Memory B cell (primary cell): ENCODE data around the gene ARHGEF25.
"Not testable (repeated sequence)": the region's sequence is repeated elsewhere in the genome, so short reads cannot be mapped to it uniquely, and the experiment has no call there.

Experiments
- ATAC-seq: fragments of 150-1000 bp; cut with Tn5 transposase; 2 replicates; pipeline ENCODE4 v1.10.0; 2021; ENCODE audit warnings: low read depth, mild to moderate bottlenecking, moderate library complexity
- DNase-seq, 2 donors: peaks; one replicate each; pipeline ENCODE4 v3.0.0; 2022; ENCODE audit warnings: low spot score in 2 of 2
- H3K27ac Mint-ChIP-seq: one replicate; pipeline ENCODE4 v1.8.0; 2022; ENCODE audit warnings: mild to moderate bottlenecking, moderate library complexity, mixed read lengths
- H3K27me3 Mint-ChIP-seq: one replicate; pipeline ENCODE4 v1.8.0; 2022; ENCODE audit warnings: mixed read lengths
- H3K36me3 Mint-ChIP-seq: one replicate; pipeline ENCODE4 v1.8.0; 2022; ENCODE audit warnings: mild to moderate bottlenecking, mixed read lengths
- H3K4me1 Mint-ChIP-seq: one replicate; pipeline ENCODE4 v1.8.0; 2022; ENCODE audit warnings: mixed read lengths
- H3K4me3 Mint-ChIP-seq: one replicate; pipeline ENCODE4 v1.8.0; 2022; ENCODE audit warnings: mild to moderate bottlenecking, moderate library complexity, mixed read lengths
- H3K9me3 Mint-ChIP-seq: one replicate; pipeline ENCODE4 v1.8.0; 2022; ENCODE audit warnings: mixed read lengths

ARHGEF25 gene

DNA sequence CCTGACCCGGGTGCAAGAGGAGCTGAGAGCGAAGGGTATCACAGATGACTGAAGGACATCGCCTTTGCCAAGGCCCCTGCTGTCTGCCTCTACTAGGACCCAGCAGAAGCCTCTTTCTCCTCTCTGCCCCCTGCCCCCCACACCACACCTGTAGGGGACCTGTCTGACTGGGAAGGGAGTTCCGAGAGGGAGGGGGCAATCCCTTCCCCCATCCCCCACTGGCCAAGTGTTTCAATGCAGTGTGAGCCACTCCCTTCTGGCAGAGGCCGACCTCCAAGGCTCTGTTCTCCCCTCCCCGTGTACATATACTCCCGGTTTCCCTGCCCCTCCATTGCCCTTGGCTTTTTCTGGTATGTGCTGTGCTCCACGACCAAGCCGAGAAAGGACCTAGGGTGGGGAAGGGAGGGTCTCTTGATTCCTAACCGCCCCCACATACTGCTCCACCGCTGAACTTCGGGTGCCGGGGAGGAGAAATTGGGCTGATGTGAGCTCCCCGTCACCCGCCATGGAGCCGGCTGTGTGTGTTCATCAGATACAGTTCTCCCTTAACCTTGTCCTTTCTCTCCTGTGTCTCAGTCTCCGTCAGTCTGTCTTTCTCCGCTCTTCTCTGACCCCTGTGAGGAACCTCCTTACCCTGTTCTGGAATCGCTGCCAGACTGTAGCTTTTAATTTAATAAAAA lies 2.0 kb upstream of the ARHGEF25 start:
- no peak overlapping the region for H3K27ac Mint-ChIP-seq
- H3K4me3 Mint-ChIP-seq: no peak overlapping the region
- ATAC-seq (no peak), DNase-seq (no peak)
- peaks cover 23% of the 10 kb centered on the region for H3K27me3 Mint-ChIP-seq
- no peaks in the 10 kb centered on the region for H3K36me3 Mint-ChIP-seq
- H3K9me3 Mint-ChIP-seq: no peaks in the 10 kb centered on the region
- H3K4me1 Mint-ChIP-seq: peaks cover 17% of the 10 kb centered on the region

GRCh38 chr12:57609781-57610553 lies 1.3 kb upstream of the ARHGEF25 start:
- Mint-ChIP-seq H3K9me3 (no peaks in the 10 kb centered on the region), H3K4me1 (peaks cover 20% of the 10 kb centered on the region), H3K36me3 (no peaks in the 10 kb centered on the region), H3K4me3 (peak overlapping the region; percentile 67), H3K27me3 (peaks cover 21% of the 10 kb centered on the region), H3K27ac (no peak overlapping the region)
- ATAC-seq (no peak), DNase-seq (no peak)

GRCh38 chr12:57610554-57611107 lies 604 bp upstream of the ARHGEF25 start:
- peaks cover 21% of the 10 kb centered on the region for H3K27me3 Mint-ChIP-seq
- no peaks in the 10 kb centered on the region for H3K9me3 Mint-ChIP-seq
- H3K36me3 Mint-ChIP-seq: no peaks in the 10 kb centered on the region
- peak overlapping the region; percentile 80 for H3K4me3 Mint-ChIP-seq
- peaks cover 26% of the 10 kb centered on the region for H3K4me1 Mint-ChIP-seq
- no peak overlapping the region for H3K27ac Mint-ChIP-seq
- ATAC-seq (no peak), DNase-seq (no peak)

DNA sequence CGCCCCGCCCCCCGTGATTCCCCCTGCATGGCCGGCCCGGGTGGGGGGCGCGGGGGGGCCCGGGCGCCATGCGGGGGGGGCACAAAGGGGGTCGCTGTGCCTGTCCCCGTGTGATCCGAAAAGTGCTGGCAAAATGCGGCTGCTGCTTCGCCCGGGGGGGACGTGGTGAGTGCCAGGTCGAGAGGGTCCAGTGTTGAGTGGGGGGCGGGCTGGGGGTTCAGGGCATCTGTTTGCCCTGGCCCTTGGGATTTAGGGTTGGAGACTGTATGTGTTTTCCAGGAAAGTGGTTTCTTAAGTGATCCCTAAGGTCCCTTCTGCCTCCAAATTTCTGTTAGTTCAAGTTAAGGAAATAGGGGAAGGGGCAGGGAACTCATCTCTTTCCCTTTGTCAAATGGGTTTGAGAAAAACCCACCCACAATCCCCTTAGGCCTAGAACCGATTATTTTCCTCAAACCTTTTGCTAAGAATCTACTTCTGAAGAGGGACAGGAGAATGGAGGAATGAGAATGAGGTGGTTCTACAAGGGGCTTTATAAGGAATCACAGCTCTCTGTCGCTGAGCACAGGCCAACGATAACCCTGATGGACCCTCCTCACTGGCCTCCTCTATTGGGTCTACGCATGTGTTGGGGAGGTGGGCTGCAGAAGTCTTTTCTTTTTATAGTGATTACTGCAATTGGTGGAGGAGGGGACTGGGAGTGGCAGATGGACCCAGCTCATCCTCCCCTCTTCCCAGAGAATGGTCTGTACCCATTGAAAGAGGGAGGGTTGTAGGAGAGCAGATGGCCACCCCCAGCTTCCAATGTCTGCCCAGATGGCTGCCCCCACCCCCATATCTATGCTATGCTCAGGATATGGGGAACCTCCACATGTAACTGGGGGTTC lies 834 bp downstream of the ARHGEF25 start:
- DNase-seq (no peak), ATAC-seq (no peak)
- Mint-ChIP-seq H3K9me3 (no peaks in the 10 kb centered on the region), H3K27me3 (peaks cover 18% of the 10 kb centered on the region), H3K36me3 (no peaks in the 10 kb centered on the region), H3K27ac (no peak overlapping the region), H3K4me3 (no peak overlapping the region), H3K4me1 (peaks cover 34% of the 10 kb centered on the region)

DNA sequence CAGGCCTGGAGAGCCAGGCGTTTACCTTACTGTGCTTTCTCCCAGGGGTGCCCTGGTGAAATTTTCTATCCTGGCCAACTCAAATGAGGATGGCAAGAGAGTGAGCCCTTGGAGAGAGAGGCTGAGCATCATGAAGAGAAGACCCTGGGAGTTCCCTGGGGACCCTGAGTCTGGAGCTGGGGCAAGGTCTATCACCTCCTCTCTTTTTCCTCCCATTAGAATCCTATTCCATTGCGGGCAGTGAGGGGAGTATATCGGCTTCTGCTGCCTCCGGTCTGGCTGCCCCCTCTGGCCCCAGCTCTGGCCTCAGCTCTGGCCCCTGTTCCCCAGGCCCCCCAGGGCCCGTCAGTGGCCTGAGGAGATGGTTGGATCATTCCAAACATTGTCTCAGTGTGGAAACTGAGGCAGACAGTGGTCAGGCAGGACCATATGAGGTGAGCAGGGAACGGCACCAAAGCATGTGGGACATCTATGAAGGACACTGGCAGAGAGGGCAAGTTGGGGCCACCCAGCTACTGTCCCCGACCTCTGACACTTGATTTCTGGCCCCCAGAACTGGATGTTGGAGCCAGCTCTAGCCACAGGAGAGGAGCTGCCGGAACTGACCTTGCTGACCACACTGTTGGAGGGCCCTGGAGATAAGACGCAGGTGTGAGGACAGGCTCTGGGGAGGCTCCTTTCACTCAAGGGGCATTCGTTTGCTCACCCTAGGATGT lies 1.6 kb downstream of the ARHGEF25 start:
- DNase-seq: no peak
- Mint-ChIP-seq H3K9me3 (no peaks in the 10 kb centered on the region), H3K27ac (no peak overlapping the region), H3K36me3 (no peaks in the 10 kb centered on the region), H3K4me3 (no peak overlapping the region), H3K27me3 (peaks cover 15% of the 10 kb centered on the region), H3K4me1 (peaks cover 34% of the 10 kb centered on the region)
- ATAC-seq: no peak

DNA sequence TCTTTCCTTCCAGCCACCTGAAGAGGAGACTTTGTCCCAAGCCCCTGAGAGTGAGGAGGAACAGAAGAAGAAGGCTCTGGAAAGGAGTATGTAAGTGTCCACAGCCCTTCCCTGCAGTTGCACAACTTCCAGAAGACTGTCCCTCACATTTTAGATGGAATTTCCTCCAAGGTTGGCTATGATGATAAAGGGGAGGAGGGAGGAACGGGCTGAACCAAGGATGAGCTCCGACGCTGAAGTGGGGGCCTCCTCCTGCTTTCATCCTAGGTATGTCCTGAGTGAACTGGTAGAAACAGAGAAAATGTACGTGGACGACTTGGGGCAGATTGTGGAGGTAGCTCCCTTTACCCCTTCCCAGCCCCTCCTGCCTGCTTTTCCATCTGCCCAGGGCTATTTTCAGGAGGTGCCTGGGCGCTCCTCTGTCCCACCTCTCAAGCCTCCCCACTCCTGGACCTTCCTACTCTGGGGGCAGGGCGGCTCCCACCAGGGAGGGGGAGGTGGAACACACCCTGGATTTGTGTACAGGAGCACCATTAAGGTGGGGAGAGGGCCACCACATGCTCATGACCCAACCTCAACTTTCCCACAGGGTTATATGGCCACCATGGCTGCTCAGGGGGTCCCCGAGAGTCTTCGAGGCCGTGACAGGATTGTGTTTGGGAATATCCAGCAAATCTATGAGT lies 2.3 kb downstream of the ARHGEF25 start:
- no peak overlapping the region for H3K4me3 Mint-ChIP-seq
- peaks cover 16% of the 10 kb centered on the region for H3K27me3 Mint-ChIP-seq
- no peaks in the 10 kb centered on the region for H3K36me3 Mint-ChIP-seq

DNA sequence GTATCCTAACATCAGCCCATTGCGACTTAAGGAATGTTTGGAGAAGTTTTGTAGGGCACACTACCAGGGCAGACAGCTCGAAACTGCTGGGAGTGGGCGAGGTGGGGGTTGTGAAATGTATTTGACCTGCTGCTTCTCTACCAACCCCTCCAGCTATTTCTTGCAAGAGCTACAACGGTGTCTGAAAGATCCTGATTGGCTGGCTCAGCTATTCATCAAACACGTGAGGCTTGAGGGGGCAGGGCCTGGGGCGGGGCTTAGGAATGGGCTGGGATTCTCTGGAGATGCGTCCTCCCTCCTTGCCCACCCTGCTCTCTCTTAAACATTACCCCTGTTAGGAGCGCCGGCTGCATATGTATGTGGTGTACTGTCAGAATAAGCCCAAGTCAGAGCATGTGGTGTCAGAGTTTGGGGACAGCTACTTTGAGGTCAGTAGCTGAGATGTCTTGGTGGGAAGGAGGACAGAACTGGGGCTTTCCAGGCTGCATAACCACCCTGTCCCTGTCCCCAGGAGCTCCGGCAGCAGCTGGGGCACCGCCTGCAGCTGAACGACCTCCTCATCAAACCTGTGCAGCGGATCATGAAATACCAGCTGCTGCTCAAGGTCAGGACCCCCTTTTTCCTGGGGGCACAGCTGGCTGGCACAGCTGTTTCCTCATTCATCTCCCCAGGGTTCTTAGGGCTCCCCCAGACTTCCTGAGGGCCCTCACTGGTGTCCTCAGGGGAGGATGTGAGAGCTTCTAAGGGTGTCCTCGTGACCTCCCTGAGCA lies 3.1 kb downstream of the ARHGEF25 start:
- DNase-seq (peak in 1 of 2 donors; percentile 55), ATAC-seq (peak; percentile 90)
- H3K4me1 Mint-ChIP-seq: peaks cover 42% of the 10 kb centered on the region
- H3K36me3 Mint-ChIP-seq: no peaks in the 10 kb centered on the region
- no peak overlapping the region for H3K27ac Mint-ChIP-seq
- H3K27me3 Mint-ChIP-seq: peaks cover 17% of the 10 kb centered on the region
- H3K4me3 Mint-ChIP-seq: peak overlapping the region; percentile 27
- no peaks in the 10 kb centered on the region for H3K9me3 Mint-ChIP-seq

More for the DNA sequence above, 2.3 kb downstream of the ARHGEF25 start:
- H3K4me1 Mint-ChIP-seq: peaks cover 36% of the 10 kb centered on the region
- ATAC-seq: no peak
- no peak overlapping the region for H3K27ac Mint-ChIP-seq
- no peaks in the 10 kb centered on the region for H3K9me3 Mint-ChIP-seq
- no peak for DNase-seq

DNA sequence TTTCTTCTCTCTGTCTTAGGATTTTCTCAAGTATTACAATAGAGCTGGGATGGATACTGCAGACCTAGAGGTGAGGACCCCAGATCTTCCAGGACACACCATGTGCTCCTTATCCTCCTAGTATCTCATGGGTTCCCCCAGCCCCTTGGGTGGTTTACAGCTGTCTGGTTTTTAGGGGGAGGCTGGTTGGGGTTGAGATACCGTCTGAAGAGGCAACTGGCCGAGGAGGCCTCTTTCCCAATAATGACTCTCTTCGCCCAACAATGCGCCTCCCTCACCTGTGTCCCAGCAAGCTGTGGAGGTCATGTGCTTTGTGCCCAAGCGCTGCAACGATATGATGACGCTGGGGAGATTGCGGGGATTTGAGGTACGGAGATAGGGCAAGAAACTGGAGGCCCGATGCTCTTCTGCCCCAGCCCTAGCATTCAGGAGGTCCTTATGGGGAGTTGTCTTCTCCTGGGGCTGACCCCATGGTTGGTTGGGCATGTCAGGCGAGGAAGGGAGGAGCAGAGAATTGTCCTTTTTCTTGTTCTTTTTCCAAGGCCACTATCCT lies 3.8 kb downstream of the ARHGEF25 start:
- no peaks in the 10 kb centered on the region for H3K36me3 Mint-ChIP-seq
- no peak for DNase-seq
- H3K9me3 Mint-ChIP-seq: no peaks in the 10 kb centered on the region
- ATAC-seq: peak; percentile 1
- peaks cover 42% of the 10 kb centered on the region for H3K4me1 Mint-ChIP-seq
- no peak overlapping the region for H3K4me3 Mint-ChIP-seq
- H3K27ac Mint-ChIP-seq: no peak overlapping the region
- H3K27me3 Mint-ChIP-seq: peaks cover 13% of the 10 kb centered on the region

DNA sequence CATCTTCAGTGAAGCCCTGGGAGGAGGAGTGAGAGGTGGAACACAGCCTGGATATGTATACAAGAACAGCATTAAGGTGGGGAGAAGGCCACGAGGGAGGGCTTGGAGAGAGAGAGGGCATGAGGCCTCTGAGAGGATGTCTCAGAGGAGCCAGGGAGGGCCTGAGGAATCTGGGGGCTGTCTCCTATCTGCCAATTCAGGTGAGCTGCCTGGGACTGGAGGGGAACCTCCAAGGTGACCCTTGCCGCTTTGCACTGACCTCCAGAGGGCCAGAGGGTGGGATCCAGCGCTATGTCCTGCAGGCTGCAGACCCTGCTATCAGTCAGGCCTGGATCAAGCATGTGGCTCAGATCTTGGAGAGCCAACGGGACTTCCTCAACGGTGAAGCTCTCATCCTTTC lies 4.4 kb downstream of the ARHGEF25 start:
- peaks cover 45% of the 10 kb centered on the region for H3K4me1 Mint-ChIP-seq
- no peak overlapping the region for H3K27ac Mint-ChIP-seq
- H3K9me3 Mint-ChIP-seq: no peaks in the 10 kb centered on the region
- ATAC-seq (no peak), DNase-seq (no peak)
- H3K36me3 Mint-ChIP-seq: no peaks in the 10 kb centered on the region
- H3K4me3 Mint-ChIP-seq: no peak overlapping the region
- H3K27me3 Mint-ChIP-seq: peaks cover 16% of the 10 kb centered on the region

DNA sequence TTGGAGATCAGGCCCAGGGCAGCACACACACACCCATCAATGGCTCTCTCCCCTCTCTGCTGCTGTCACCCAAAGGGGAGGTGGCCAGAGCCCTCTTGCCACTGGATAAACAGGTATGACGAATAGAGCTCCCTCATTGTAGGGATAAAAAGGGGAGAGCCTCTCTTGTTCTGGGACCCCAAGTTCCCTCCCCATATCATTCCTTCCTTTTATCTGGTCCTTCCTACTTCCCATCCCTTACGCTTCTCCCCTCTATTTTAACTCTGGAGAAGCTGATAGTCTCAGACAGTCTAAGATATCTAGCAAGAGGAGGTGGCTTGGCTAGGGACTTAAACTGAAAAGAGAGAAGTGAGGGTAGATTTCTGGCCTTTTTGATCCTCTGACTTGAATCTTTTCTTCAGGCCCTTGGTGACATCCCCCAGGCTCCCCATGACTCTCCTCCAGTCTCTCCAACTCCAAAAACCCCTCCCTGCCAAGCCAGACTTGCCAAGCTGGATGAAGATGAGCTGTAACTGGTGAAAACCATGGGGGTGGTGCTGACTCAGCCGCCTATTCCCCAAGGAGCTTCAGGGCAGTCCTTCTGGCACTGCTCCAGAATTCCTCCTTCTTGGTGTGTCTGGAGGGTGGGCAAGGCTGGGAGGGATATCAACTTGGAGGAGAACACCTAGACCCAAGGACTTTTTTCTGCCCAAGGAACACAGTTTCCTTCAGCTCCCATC lies 5.3 kb downstream of the ARHGEF25 start:
- H3K27me3 Mint-ChIP-seq: peaks cover 20% of the 10 kb centered on the region
- H3K4me3 Mint-ChIP-seq: no peak overlapping the region
- no peak for ATAC-seq

DNA sequence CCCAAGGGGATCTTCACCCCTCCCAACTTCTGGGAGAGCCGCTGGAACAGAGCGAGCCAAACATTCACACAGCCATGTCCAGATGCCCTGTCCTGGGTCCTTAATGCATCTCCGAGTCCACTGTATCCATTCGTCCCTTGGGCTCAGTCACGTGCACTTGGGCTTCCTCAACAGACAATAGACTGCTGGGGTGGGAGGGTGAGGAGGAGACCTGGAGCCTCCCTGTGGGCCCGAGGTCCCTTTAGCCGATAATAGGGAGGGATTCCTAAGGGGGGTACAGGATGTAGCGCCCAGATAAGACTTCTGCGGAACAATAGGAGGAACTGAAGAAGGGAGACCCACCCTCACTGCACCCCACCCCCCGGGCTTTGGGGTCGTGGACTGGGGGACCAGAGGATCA lies 6.7 kb downstream of the ARHGEF25 start:
- Mint-ChIP-seq H3K9me3 (no peaks in the 10 kb centered on the region), H3K27ac (no peak overlapping the region), H3K27me3 (peaks cover 31% of the 10 kb centered on the region), H3K4me3 (no peak overlapping the region), H3K36me3 (no peaks in the 10 kb centered on the region), H3K4me1 (peaks cover 64% of the 10 kb centered on the region)
- DNase-seq: no peak
- no peak for ATAC-seq

More for the DNA sequence above, 5.3 kb downstream of the ARHGEF25 start:
- Mint-ChIP-seq H3K36me3 (no peaks in the 10 kb centered on the region), H3K9me3 (no peaks in the 10 kb centered on the region), H3K4me1 (peaks cover 54% of the 10 kb centered on the region), H3K27ac (no peak overlapping the region)
- DNase-seq: no peak

- peaks cover 34% of the 10 kb centered on the region for H3K27me3 Mint-ChIP-seq
- H3K27ac Mint-ChIP-seq, DNase-seq, H3K4me3 Mint-ChIP-seq, H3K36me3 Mint-ChIP-seq, H3K9me3 Mint-ChIP-seq, ATAC-seq: not testable (repeated sequence)
- peaks cover 60% of the 10 kb centered on the region for H3K4me1 Mint-ChIP-seq
Measured at GRCh38 chr12:57618431-57618830, 7.2 kb downstream of the ARHGEF25 start.
